Left lung (tissue), 10 donors: Measurements from ENCODE around the gene ATP13A5. TPM values are rescaled to one million over a fixed set of nuclear protein-coding genes. Genes with fewer than 3 reads are reported as not detected.

Experiments
- ATAC-seq: fragments of 200-7000 bp; cut with Tn5 transposase; one replicate; pipeline ENCODE4 v1.9.1; 2020; ENCODE audit warnings: moderate library complexity
- DNase-seq, 4 donors: peaks; one replicate each; pipeline ENCODE4 v3.0.0-alpha.2; 2013 to 2020
- H3K27ac ChIP-seq, 2 donors: fragments of 200-600 bp; sonication (generic) in 1 of 2; one replicate each; pipeline versions ENCODE4 v1.5.0 to v1.8.0; 2020 to 2021
- H3K27me3 ChIP-seq, 2 donors: fragments of 200-600 bp; sonication (generic) in 1 of 2; one replicate each; pipeline versions ENCODE4 v1.5.0 to v1.8.0; 2020 to 2021
- H3K36me3 ChIP-seq, 2 donors: fragments of 200-600 bp; sonication (generic) in 1 of 2; one replicate each; pipeline versions ENCODE4 v1.5.0 to v1.8.0; 2020 to 2021
- H3K4me1 ChIP-seq, 2 donors: fragments of 200-600 bp; one replicate each; pipeline ENCODE4 v1.8.0; 2021
- H3K4me3 ChIP-seq, 2 donors: fragments of 200-600 bp; sonication (generic) in 1 of 2; one replicate each; pipeline versions ENCODE4 v1.5.0 to v1.8.0; 2020 to 2021; ENCODE audit warnings: mild to moderate bottlenecking in 1 of 2
- H3K9me3 ChIP-seq, 2 donors: fragments of 200-600 bp; sonication (generic) in 1 of 2; one replicate each; pipeline versions ENCODE4 v1.5.0 to v1.8.0; 2020 to 2021
- CTCF ChIP-seq, 2 donors: fragments of 200-600 bp; sonication (generic) in 1 of 2; IDR thresholded peaks; one replicate each; pipeline versions ENCODE4 v1.5.0 to v1.8.0; 2021; ENCODE audit warnings: antibody characterized with exemption in 2 of 2
- intact Hi-C, 2 donors: fragments of 100-400 bp; cut with DNase I; formaldehyde crosslinking; loops; one replicate each; pipeline versions ENCODE4 v1.11.2 to v1.14.2; 2022
- polyA plus RNA-seq, 6 donors: library from polyadenylated mRNA; unstranded; fragments of 120-200 nt; gene quantifications; one replicate each; pipeline ENCODE4 v1.2.1, GENCODE V29; 2013; ENCODE audit not compliant: insufficient read length in 6 of 6
- total RNA-seq, 2 donors: library from RNA; stranded (reverse); fragmentation: NEBNext Ultra II Directional; extraction: Animal tissue kit (Norgen Biotek cat#: 25700); gene quantifications; one replicate each; pipeline ENCODE4 v1.2.1, GENCODE V29; 2021
- donor health status: DM: no; HTN: yes; CAD: no.
- donor health status: DM: no; HTN: no; CAD: no.

The ATP13A5 gene
- total and polyA plus RNA-seq, 8 donors: 0.36 to 1.4 (median 0.96) TPM

DNA sequence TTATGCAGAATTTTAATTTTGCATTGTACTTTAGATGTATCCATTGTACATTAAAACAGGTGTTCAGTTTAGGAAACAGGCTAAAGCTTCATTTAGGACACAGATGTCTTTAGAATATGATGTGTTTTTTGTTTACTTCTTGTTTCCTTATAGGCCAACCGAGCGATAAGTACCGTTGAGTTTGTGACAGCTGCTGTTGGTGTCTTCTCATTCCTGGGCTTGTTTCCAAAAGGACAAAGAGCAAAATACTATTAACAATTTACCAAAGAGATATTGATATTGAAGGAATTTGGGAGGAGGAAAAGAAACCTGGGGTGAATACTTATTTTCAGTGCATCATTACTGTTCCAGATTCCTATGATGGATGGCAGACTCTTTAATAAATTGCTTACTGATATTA is 108.1 kb downstream of the ATP13A5 start:
- TF ChIP-seq CTCF (IDR thresholded peaks at IDR 0.05): no peak
- intact Hi-C loops: no loop called here
- ATAC-seq (no peak), DNase-seq (no peak)
- Histone ChIP-seq H3K4me3 (no peak overlapping the region), H3K4me1 (no peaks in the 10 kb centered on the region), H3K27ac (no peak overlapping the region), H3K36me3 (no peaks in the 10 kb centered on the region), H3K9me3 (no peaks in the 10 kb centered on the region), H3K27me3 (no peaks in the 10 kb centered on the region)

DNA sequence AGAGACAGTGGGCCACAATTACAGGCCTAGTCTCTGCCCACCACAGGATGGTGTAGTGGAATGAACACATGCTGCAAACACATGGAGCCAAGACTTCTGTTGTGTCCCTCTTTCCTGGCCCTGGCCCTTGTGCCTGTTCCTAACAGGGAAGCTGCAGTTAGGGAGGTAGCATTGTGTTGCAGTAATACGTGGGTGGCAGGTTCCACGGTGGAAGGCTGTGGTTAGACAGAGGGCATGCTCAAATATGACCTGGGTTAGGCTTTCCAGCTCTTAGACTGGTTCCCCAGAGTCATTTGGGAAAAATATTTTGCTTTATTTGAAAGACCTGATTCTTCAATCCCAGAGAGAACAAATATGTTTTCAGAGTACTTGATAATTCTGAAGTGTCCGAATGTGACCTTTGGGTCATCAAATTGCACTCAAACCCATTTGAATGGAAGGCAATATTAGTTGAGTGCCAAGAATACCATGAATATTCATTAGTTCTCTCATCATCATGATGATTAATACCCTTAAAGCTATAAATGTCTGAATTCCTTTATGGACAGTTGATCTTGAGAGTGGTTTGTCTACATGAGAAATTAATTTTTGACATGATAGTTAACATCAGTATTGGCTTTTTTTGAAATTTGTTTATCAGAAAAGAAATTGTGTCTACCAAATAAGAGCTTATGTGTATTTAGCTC is 109.1 kb downstream of the ATP13A5 start:
- Histone ChIP-seq H3K4me1 (no peaks in the 10 kb centered on the region), H3K27me3 (no peaks in the 10 kb centered on the region), H3K9me3 (no peaks in the 10 kb centered on the region), H3K4me3 (no peak overlapping the region), H3K27ac (no peak overlapping the region), H3K36me3 (no peaks in the 10 kb centered on the region)
- intact Hi-C loops: no loop called here
- TF ChIP-seq CTCF (IDR thresholded peaks at IDR 0.05): no peak
- ATAC-seq (peak; percentile 57), DNase-seq (no peak)

- intact Hi-C loops: no loop called here
- no peak for ATAC-seq
Observed at GRCh38 chr3:193262707-193263106, 115.8 kb downstream of the ATP13A5 start.

DNA sequence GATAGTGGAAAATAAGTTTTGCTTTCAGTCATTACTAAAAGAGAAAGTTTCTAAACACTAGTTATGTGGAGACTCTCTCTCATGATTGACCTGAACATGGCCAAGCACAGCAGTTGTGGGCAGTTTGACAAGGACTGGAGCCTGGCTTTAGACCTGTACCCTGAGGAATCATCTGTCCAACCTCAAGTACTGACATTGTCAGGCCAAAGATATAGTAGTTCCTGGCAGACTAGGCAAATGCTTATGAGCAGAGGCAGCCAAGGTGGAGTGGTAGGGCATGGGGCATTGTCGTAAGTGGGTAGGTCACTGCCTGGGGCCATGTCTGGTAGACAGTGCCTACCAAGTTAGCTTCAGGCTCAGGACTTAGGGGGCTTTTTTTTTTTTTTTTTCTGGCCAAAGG is 116.6 kb downstream of the ATP13A5 start:
- no peak for ATAC-seq
- intact Hi-C loops: no loop called here
- no peaks in the 10 kb centered on the region for H3K27me3 ChIP-seq
- no peaks in the 10 kb centered on the region for H3K4me1 ChIP-seq
- H3K4me3 ChIP-seq: no peak overlapping the region
- DNase-seq: no peak
- no peak overlapping the region for H3K27ac ChIP-seq
- H3K36me3 ChIP-seq: no peaks in the 10 kb centered on the region
- H3K9me3 ChIP-seq: no peaks in the 10 kb centered on the region
- no peak for TF ChIP-seq CTCF (IDR thresholded peaks at IDR 0.05)

More at GRCh38 chr3:193262707-193263106, 115.8 kb downstream of the ATP13A5 start:
- no peak overlapping the region for H3K27ac ChIP-seq
- no peak overlapping the region for H3K4me3 ChIP-seq
- TF ChIP-seq CTCF (IDR thresholded peaks at IDR 0.05): no peak
- no peaks in the 10 kb centered on the region for H3K4me1 ChIP-seq
- DNase-seq: no peak
- no peaks in the 10 kb centered on the region for H3K9me3 ChIP-seq
- H3K36me3 ChIP-seq: no peaks in the 10 kb centered on the region
- no peaks in the 10 kb centered on the region for H3K27me3 ChIP-seq

GRCh38 chr3:193253986-193254660 is 124.4 kb downstream of the ATP13A5 start:
- Histone ChIP-seq H3K36me3 (no peaks in the 10 kb centered on the region), H3K27me3 (no peaks in the 10 kb centered on the region), H3K9me3 (peaks cover 0 to 17% of the 10 kb centered on the region in 2 donors), H3K27ac (no peak overlapping the region), H3K4me1 (no peaks in the 10 kb centered on the region), H3K4me3 (no peak overlapping the region)
- intact Hi-C loops: no loop called here
- DNase-seq (no peak), ATAC-seq (no peak)
- TF ChIP-seq CTCF (IDR thresholded peaks at IDR 0.05): no peak
